CD1c-positive myeloid dendritic cell (primary cell): ENCODE measurements around the gene ZSCAN10.
A peak's percentile ranks its signal among the peaks of the same experiment; 100 is the strongest.

Experiments used
- DNase-seq: peaks from one replicate; pipeline ENCODE4 v3.0.0-alpha.2; 2016; ENCODE audit errors: extremely low spot score

ZSCAN10 gene

DNA sequence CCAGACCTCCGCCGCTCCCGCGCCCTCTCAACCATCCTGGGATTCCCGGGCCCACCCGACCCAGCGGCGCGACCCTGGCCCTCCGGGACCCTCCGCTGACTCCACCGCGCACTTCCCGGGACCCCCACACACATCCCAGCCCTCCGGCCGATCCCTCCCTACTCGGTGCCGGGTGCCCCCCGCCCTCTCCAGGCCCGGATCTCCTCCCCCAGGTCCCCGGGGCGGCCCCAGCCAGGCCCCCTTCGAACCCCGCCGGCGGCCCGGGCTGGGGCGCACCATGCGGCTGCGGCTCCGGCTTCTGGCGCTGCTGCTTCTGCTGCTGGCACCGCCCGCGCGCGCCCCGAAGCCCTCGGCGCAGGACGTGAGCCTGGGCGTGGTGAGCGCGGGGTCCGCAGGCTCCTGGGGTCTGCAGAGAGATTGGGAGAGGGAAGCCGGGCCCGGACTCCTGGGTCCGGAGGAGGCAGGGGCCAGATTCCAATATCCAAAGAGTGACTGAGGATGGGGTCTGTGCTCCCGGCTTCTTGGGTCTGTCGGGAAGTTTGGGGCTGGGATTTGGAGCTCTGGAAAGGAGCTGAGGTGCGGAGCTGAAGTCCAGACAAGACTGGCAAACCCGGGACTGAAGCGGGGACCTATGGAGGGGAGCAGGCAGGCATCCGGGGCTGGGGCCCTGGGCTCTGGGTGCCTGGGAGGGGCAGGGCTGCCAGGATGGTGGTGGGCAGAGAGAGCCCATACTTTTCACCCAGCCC, 52.3 kb downstream of the ZSCAN10 start:
- no peak for DNase-seq

GRCh38 chr16:3045758-3046640, 53.1 kb downstream of the ZSCAN10 start, which contains the start of gene MMP25:
Gene MMP25, plus strand, starts transcription at chr16:3046561. Its CDS starts 357 bp downstream, at chr16:3046918.
- peak; percentile 80 for DNase-seq

DNA sequence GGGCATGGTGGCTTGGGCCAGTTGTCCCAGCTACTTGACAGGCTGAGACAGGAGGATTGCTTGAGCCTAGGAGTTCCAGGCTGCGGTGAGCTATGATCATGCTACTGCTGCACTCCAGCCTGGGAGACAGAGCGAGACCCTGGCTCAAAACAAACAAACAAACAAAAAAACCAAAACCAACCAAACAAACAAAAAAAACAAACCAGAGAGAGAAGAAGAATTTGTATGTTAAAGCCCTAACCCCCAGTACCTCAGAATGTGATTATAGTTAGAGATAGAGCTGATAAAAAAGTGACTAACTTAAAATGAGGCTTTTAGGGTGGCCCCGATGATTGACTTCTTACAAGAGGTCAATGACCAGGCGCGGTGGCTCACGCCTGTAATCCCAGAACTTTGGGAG, 54.4 kb downstream of the ZSCAN10 start:
- DNase-seq, result no peak

GRCh38 chr16:3042376-3042775, 56.7 kb downstream of the ZSCAN10 start:
- peak; percentile 18 for DNase-seq

GRCh38 chr16:3038896-3039295, 60.2 kb downstream of the ZSCAN10 start:
- DNase-seq, result no peak
